B cell (primary cell): ENCODE results near the gene PTPRN2. TPM values are rescaled to one million over a fixed set of nuclear protein-coding genes. Genes with fewer than 3 reads are reported as not detected.

Experiments
- ATAC-seq: fragments of 200-7000 bp; cut with Tn5 transposase; one replicate; pipeline ENCODE4 v1.10.0; 2021; ENCODE audit warnings: low read depth, mild to moderate bottlenecking, moderate number of reproducible peaks, moderate library complexity
- CTCF ChIA-PET: fragments of 350-600 bp; sonication (Branson Sonifier 250); formaldehyde crosslinking; loops from one replicate; lab custom pipeline; 2021; ENCODE audit warnings: antibody characterized with exemption, inconsistent platforms; lab: Charles Lee
- POLR2A ChIA-PET: fragments of 350-600 bp; sonication (Branson Sonifier 250); formaldehyde crosslinking; loops from one replicate; lab custom pipeline; 2021; ENCODE audit warnings: antibody characterized with exemption; lab: Charles Lee
- DNase-seq: peaks from one replicate; pipeline ENCODE4 v3.0.0; 2013
- H2AFZ ChIP-seq: 2 replicates; pipeline ENCODE4 v1.6.1; 2012; ENCODE audit warnings: mild to moderate bottlenecking, low read depth, low read length; ENCODE audit not compliant: insufficient read depth, poor library complexity, severe bottlenecking
- H3K27ac ChIP-seq, 2 donors: 1 replicate in 1 of 2; 2 replicates in 1 of 2; pipeline ENCODE4 v1.5.1; 2012 to 2013; ENCODE audit warnings: low read length in 2 of 2, mild to moderate bottlenecking in 2 of 2, moderate library complexity in 1 of 2
- H3K27me3 ChIP-seq, 4 experiments: fragments of 200-600 bp in 1 of 4; sonication (generic) in 1 of 4; replicated peaks in 1 of 4; 1 replicate in 2 of 4; 2 replicates in 2 of 4; pipeline versions ENCODE4 v1.6.1 to v1.7.0; 2013 to 2016; ENCODE audit warnings: low read length in 3 of 4, mild to moderate bottlenecking in 2 of 4, mixed read lengths in 1 of 4, moderate library complexity in 1 of 4; ENCODE audit not compliant: insufficient read depth in 4 of 4, control insufficient read depth in 3 of 4; ENCODE audit errors: control extremely low read depth in 1 of 4
- H3K36me3 ChIP-seq, 2 experiments: replicated peaks in 1 of 2; 1 replicate in 1 of 2; 2 replicates in 1 of 2; pipeline versions ENCODE4 v1.6.1 to v1.7.1; 2013; ENCODE audit warnings: low read length in 1 of 2; ENCODE audit not compliant: insufficient read depth in 2 of 2, control insufficient read depth in 1 of 2; ENCODE audit errors: control extremely low read depth in 1 of 2, extremely low read depth in 1 of 2
- H3K4me1 ChIP-seq, 2 donors: fragments of 200-600 bp in 1 of 2; sonication (generic) in 1 of 2; 1 replicate in 1 of 2; 2 replicates in 1 of 2; pipeline versions ENCODE4 v1.5.1 to v1.6.1; 2013 to 2017; ENCODE audit warnings: low read length in 2 of 2; ENCODE audit not compliant: control insufficient read depth in 2 of 2, insufficient read depth in 2 of 2
- H3K4me2 ChIP-seq: replicated peaks from 2 replicates; pipeline ENCODE3; 2012; ENCODE audit warnings: mild to moderate bottlenecking, low read depth, low read length; ENCODE audit not compliant: poor library complexity, severe bottlenecking
- H3K4me3 ChIP-seq, 5 experiments: fragments of 200-600 bp in 1 of 5; sonication (generic) in 1 of 5; 1 replicate in 3 of 5; 2 replicates in 2 of 5; pipeline versions ENCODE4 v1.5.1 to v1.7.0; 2011 to 2016; ENCODE audit warnings: low read length in 4 of 5, mild to moderate bottlenecking in 4 of 5, low read depth in 2 of 5, control low read depth in 1 of 5, moderate library complexity in 1 of 5; ENCODE audit not compliant: insufficient read depth in 1 of 5; ENCODE audit errors: control extremely low read depth in 1 of 5, extremely low read depth in 1 of 5
- H3K79me2 ChIP-seq: fragments of 200-600 bp; sonication (generic); one replicate; pipeline ENCODE4 v1.6.0; 2016; ENCODE audit warnings: low read length; ENCODE audit not compliant: control insufficient read depth, insufficient read depth
- H3K9ac ChIP-seq: fragments of 200-600 bp; sonication (generic); 2 replicates; pipeline ENCODE4 v1.6.1; 2017; ENCODE audit warnings: mild to moderate bottlenecking, low read length, moderate library complexity
- H3K9me3 ChIP-seq, 3 donors: one replicate each; pipeline versions ENCODE4 v1.6.1 to v1.7.1; 2013; ENCODE audit warnings: low read length in 2 of 3; ENCODE audit not compliant: control insufficient read depth in 2 of 3, insufficient read depth in 1 of 3; ENCODE audit errors: control extremely low read depth in 1 of 3
- H4K20me1 ChIP-seq: 2 replicates; pipeline ENCODE4 v1.6.0; 2012; ENCODE audit warnings: mild to moderate bottlenecking, low read length; ENCODE audit not compliant: insufficient read depth, control insufficient read depth, poor library complexity, severe bottlenecking
- H3K27ac Mint-ChIP-seq: one replicate; pipeline ENCODE4 v1.8.0; 2021; ENCODE audit warnings: mixed read lengths
- H3K27me3 Mint-ChIP-seq: one replicate; pipeline ENCODE4 v1.8.0; 2021; ENCODE audit warnings: mixed read lengths
- H3K4me1 Mint-ChIP-seq: one replicate; pipeline ENCODE4 v1.8.0; 2021; ENCODE audit warnings: mixed read lengths
- H3K4me3 Mint-ChIP-seq: one replicate; pipeline ENCODE4 v1.8.0; 2021; ENCODE audit warnings: mixed read lengths
- H3K9me3 Mint-ChIP-seq: one replicate; pipeline ENCODE4 v1.8.0; 2022; ENCODE audit warnings: mixed read lengths; ENCODE audit not compliant: insufficient read depth
- CTCF ChIP-seq: fragments of 200-600 bp; IDR thresholded peaks from one replicate; pipeline ENCODE4 v1.8.0; 2022; ENCODE audit warnings: antibody characterized with exemption, mild to moderate bottlenecking
- EZH2 ChIP-seq: IDR thresholded peaks from 2 replicates; pipeline ENCODE4 v1.6.1; 2012; ENCODE audit warnings: borderline replicate concordance, low read depth, mild to moderate bottlenecking, moderate library complexity, low read length; ENCODE audit not compliant: insufficient read depth, poor library complexity, severe bottlenecking
- WGBS: methylation state at CpG from one replicate; pipeline ENCODE4 v1.1.5; 2013; ENCODE audit warnings: missing lambda C conversion rate; ENCODE audit not compliant: insufficient coverage; 5-methylcytosine and 5-hydroxymethylcytosine counted together
- intact Hi-C: fragments of 100-400 bp; cut with micrococcal nuclease; formaldehyde crosslinking; loops from one replicate; pipeline ENCODE4 v1.10.0; 2022
- polyA plus RNA-seq: library from polyadenylated mRNA; depleted of rRNA; stranded (reverse); fragments of >200 nt; gene quantifications from 2 replicates; pipeline ENCODE4 v1.2.3, GENCODE V29; 2012
- total RNA-seq, 2 donors: library from RNA; stranded (reverse); fragments of 120-200 nt in 1 of 2; gene quantifications; 1 replicate in 1 of 2; 2 replicates in 1 of 2; pipeline versions ENCODE4 v1.2.3 to v1.2.4, GENCODE V29; 2013 to 2022

The PTPRN2 gene
- total and polyA plus RNA-seq, 2 donors (not counting 1 experiment from before 2014, with no cell fraction given), result 2.0 to 5.0 TPM

GRCh38 chr7:157522189-157522588, 1065.4 kb downstream of the PTPRN2 start:
- Histone ChIP-seq H3K79me2 (no peaks in the 10 kb centered on the region), H3K27ac (no peak overlapping the region), H3K4me2 (no peak overlapping the region), H3K9ac (no peak overlapping the region), H3K4me1 (peaks cover 0 to 6% of the 10 kb centered on the region in 2 donors), H3K27me3 (no peaks in the 10 kb centered on the region), H3K9me3 (peaks cover 0 to 15% (median 0%) of the 10 kb centered on the region in 3 donors), H3K4me3 (no peak overlapping the region), H4K20me1 (no peaks in the 10 kb centered on the region), H2AFZ (no peak overlapping the region), H3K36me3 (no peaks in the 10 kb centered on the region)
- H3K9me3 Mint-ChIP-seq, result no peaks in the 10 kb centered on the region
- peaks cover 7% of the 10 kb centered on the region for H3K27me3 Mint-ChIP-seq
- DNase-seq (no peak), ATAC-seq (no peak)
- no peak overlapping the region for H3K27ac Mint-ChIP-seq
- POLR2A ChIA-PET, result no interaction called here
- no peak overlapping the region for H3K4me3 Mint-ChIP-seq
- intact Hi-C loops, result no loop called here
- 91% methylated on average over 18 of the region's 18 CpGs for WGBS
- H3K4me1 Mint-ChIP-seq, result no peaks in the 10 kb centered on the region
- no peak for TF ChIP-seq CTCF
- no peak for TF ChIP-seq EZH2
- CTCF ChIA-PET, result no interaction called here

- H3K27me3 ChIP-seq, result no peaks in the 10 kb centered on the region
- H3K9me3 Mint-ChIP-seq, result no peaks in the 10 kb centered on the region
- no peaks in the 10 kb centered on the region for H3K4me1 Mint-ChIP-seq
- H3K4me1 ChIP-seq, result peaks cover 0 to 6% of the 10 kb centered on the region in 2 donors
- no peak overlapping the region for H3K9ac ChIP-seq
- intact Hi-C loops, result no loop called here
- H3K4me2 ChIP-seq, result no peak overlapping the region
- TF ChIP-seq CTCF (no peak), EZH2 (no peak)
- 97% methylated on average over 18 of the region's 18 CpGs for WGBS
- no peak overlapping the region for H3K27ac ChIP-seq
- no peak overlapping the region for H3K27ac Mint-ChIP-seq
- DNase-seq, result no peak
- peaks cover 7% of the 10 kb centered on the region for H3K27me3 Mint-ChIP-seq
- H3K36me3 ChIP-seq, result no peaks in the 10 kb centered on the region
- H4K20me1 ChIP-seq, result no peaks in the 10 kb centered on the region
- H3K4me3 ChIP-seq, result no peak overlapping the region
- no peak overlapping the region for H2AFZ ChIP-seq
- no peak overlapping the region for H3K4me3 Mint-ChIP-seq
- no peak for ATAC-seq
- no peaks in the 10 kb centered on the region for H3K79me2 ChIP-seq
- CTCF ChIA-PET, result no interaction called here
- POLR2A ChIA-PET, result no interaction called here
- peaks cover 0 to 15% (median 0%) of the 10 kb centered on the region in 3 donors for H3K9me3 ChIP-seq
Measured at GRCh38 chr7:157521752-157522151, 1065.9 kb downstream of the PTPRN2 start.
